ENCODE measurements around the gene KDM4B. TPM values are rescaled to one million over a fixed set of nuclear protein-coding genes. Genes with fewer than 3 reads are reported as not detected.

The KDM4B gene
- total RNA-seq, 2 donors from 2014 or later = 49.1 to 54.0 TPM

GRCh38 chr19:5091684-5092480, 123.0 kb downstream of the KDM4B start:
- no peak for TF ChIP-seq CTCF (IDR thresholded peaks at IDR 0.05)
- DNase-seq (ENCODE audit: low spot score) (no peak), ATAC-seq (ENCODE audit: insufficient number of reproducible peaks, low FRiP score, low read depth) (no peak)
- peaks cover 11% of the 10 kb centered on the region for H3K36me3 ChIP-seq
- no peak overlapping the region for H3K4me3 ChIP-seq
- peak overlapping the region; percentile 47 to 51 for H3K27ac ChIP-seq
- no peaks in the 10 kb centered on the region for H3K9me3 ChIP-seq
- no peaks in the 10 kb centered on the region for H3K27me3 ChIP-seq (replicated peaks; ENCODE audit: insufficient read depth)
- H3K4me1 ChIP-seq (ENCODE audit: control insufficient read depth in 1 of 2, low read depth in 2 of 2) = peaks cover 9 to 20% of the 10 kb centered on the region in 2 donors

- DNase-seq (ENCODE audit: low spot score) (no peak), ATAC-seq (ENCODE audit: insufficient number of reproducible peaks, low FRiP score, low read depth) (no peak)
- no peaks in the 10 kb centered on the region for H3K27me3 ChIP-seq (replicated peaks; ENCODE audit: insufficient read depth)
- H3K27ac ChIP-seq = no peak overlapping the region
- no peak for TF ChIP-seq CTCF (IDR thresholded peaks at IDR 0.05)
- peaks cover 9 to 20% of the 10 kb centered on the region in 2 donors for H3K4me1 ChIP-seq (ENCODE audit: control insufficient read depth in 1 of 2, low read depth in 2 of 2)
- peaks cover 6% of the 10 kb centered on the region for H3K36me3 ChIP-seq
- H3K9me3 ChIP-seq = no peaks in the 10 kb centered on the region
- H3K4me3 ChIP-seq = no peak overlapping the region
Observed at GRCh38 chr19:5092481-5092843, 123.5 kb downstream of the KDM4B start.

GRCh38 chr19:5093297-5093928, 124.5 kb downstream of the KDM4B start:
- Histone ChIP-seq H3K4me1 (ENCODE audit: control insufficient read depth in 1 of 2, low read depth in 2 of 2) (peaks cover 9 to 20% of the 10 kb centered on the region in 2 donors), H3K27ac (no peak overlapping the region), H3K4me3 (no peak overlapping the region), H3K36me3 (no peaks in the 10 kb centered on the region), H3K27me3 (replicated peaks; ENCODE audit: insufficient read depth) (no peaks in the 10 kb centered on the region), H3K9me3 (no peaks in the 10 kb centered on the region)
- ATAC-seq (ENCODE audit: insufficient number of reproducible peaks, low FRiP score, low read depth) (no peak), DNase-seq (ENCODE audit: low spot score) (no peak)
- TF ChIP-seq CTCF (IDR thresholded peaks at IDR 0.05) = no peak

- no peak for TF ChIP-seq CTCF (IDR thresholded peaks at IDR 0.05)
- H3K27ac ChIP-seq = no peak overlapping the region
- H3K9me3 ChIP-seq = peaks cover 5% of the 10 kb centered on the region
- H3K4me1 ChIP-seq (ENCODE audit: control insufficient read depth in 1 of 2, low read depth in 2 of 2) = peaks cover 9 to 20% of the 10 kb centered on the region in 2 donors
- no peaks in the 10 kb centered on the region for H3K36me3 ChIP-seq
- ATAC-seq (ENCODE audit: insufficient number of reproducible peaks, low FRiP score, low read depth) = no peak
- no peaks in the 10 kb centered on the region for H3K27me3 ChIP-seq (replicated peaks; ENCODE audit: insufficient read depth)
- DNase-seq (ENCODE audit: low spot score) = no peak
- no peak overlapping the region for H3K4me3 ChIP-seq
Observed at GRCh38 chr19:5093948-5094718, 125.2 kb downstream of the KDM4B start.

Data from thoracic aorta (tissue), 2 donors.